Upper lobe of left lung (tissue), 6 donors: ENCODE data around the gene F2R. TPM values are rescaled to one million over a fixed set of nuclear protein-coding genes. Genes with fewer than 3 reads are reported as not detected.
A peak's percentile ranks its signal among the peaks of the same experiment; 100 is the strongest.
"Not testable (repeated sequence)": the region's sequence is repeated elsewhere in the genome, so short reads cannot be mapped to it uniquely, and the experiment has no call there.

Experiments used
- ATAC-seq, 2 donors: fragments of 200-7000 bp; cut with Tn5 transposase; one replicate each; pipeline ENCODE4 v1.9.1; 2022; ENCODE audit warnings: mild to moderate bottlenecking in 2 of 2, moderate library complexity in 2 of 2; ENCODE audit not compliant: low FRiP score in 2 of 2
- DNase-seq, 2 donors: peaks; one replicate each; pipeline ENCODE4 v3.0.0-alpha.2; 2019 to 2020
- H3K27ac ChIP-seq, 4 donors: fragments of 200-600 bp; sonication (generic); one replicate each; pipeline ENCODE4 v1.5.1; 2016 to 2019
- H3K27me3 ChIP-seq, 4 donors: fragments of 200-600 bp; sonication (generic); one replicate each; pipeline ENCODE4 v1.5.1; 2017 to 2019
- H3K36me3 ChIP-seq, 4 donors: fragments of 200-600 bp; sonication (generic); one replicate each; pipeline ENCODE4 v1.5.1; 2016 to 2019
- H3K4me1 ChIP-seq, 4 donors: fragments of 200-600 bp; sonication (generic); one replicate each; pipeline ENCODE4 v1.5.1; 2018 to 2019
- H3K4me3 ChIP-seq, 4 donors: fragments of 200-600 bp; sonication (generic); one replicate each; pipeline ENCODE4 v1.5.1; 2017 to 2019; ENCODE audit warnings: mild to moderate bottlenecking in 2 of 4, moderate library complexity in 1 of 4
- H3K9me3 ChIP-seq, 4 donors: fragments of 200-600 bp; sonication (generic); one replicate each; pipeline ENCODE4 v1.5.1; 2018 to 2019
- EP300 ChIP-seq, 4 donors: sonication (generic); formaldehyde crosslinking; IDR thresholded peaks; one replicate each; pipeline ENCODE4 v1.5.1; 2017; ENCODE audit warnings: antibody characterized with exemption in 4 of 4, control low read depth in 2 of 4
- POLR2A ChIP-seq, 4 donors: fragments of 450-650 bp; IDR thresholded peaks; one replicate each; pipeline ENCODE4 v1.5.1; 2016 to 2017; ENCODE audit warnings: antibody characterized with exemption in 4 of 4, mild to moderate bottlenecking in 2 of 4
- POLR2AphosphoS5 ChIP-seq, 2 donors: sonication (generic); formaldehyde crosslinking; IDR thresholded peaks; one replicate each; pipeline ENCODE4 v1.5.1; 2017; ENCODE audit warnings: antibody characterized with exemption in 2 of 2
- WGBS, 2 donors: methylation state at CpG; one replicate each; pipeline ENCODE4 v1.1.5; 2017 to 2018; 5-methylcytosine and 5-hydroxymethylcytosine counted together
- total RNA-seq, 6 donors: library from RNA; depleted of rRNA in 4 of 6; stranded (reverse); fragments of >200 nt in 4 of 6; gene quantifications; one replicate each; pipeline versions ENCODE4 v1.1.0 to v1.2.1, GENCODE V29; 2016 to 2021
- TF ChIP-seq, protein P1 (sequence below), 6 experiments: fragments of 450-650 bp in 4 of 6; fragments of 200-600 bp in 2 of 6; sonication (generic) in 2 of 6; IDR thresholded peaks; one replicate each; pipeline ENCODE4 v1.5.1; 2016 to 2019; ENCODE audit warnings: antibody characterized with exemption in 6 of 6
- donor health status: DM: no; HTN: no; CAD: no; lungs with moderate emphysema.
- donor health status: DM: no; HTN: yes; CAD: no; lungs with severe emphysema.

F2R gene
- total RNA-seq, 6 donors from 2014 or later: 11.5 to 34.2 (median 20.1) TPM

DNA sequence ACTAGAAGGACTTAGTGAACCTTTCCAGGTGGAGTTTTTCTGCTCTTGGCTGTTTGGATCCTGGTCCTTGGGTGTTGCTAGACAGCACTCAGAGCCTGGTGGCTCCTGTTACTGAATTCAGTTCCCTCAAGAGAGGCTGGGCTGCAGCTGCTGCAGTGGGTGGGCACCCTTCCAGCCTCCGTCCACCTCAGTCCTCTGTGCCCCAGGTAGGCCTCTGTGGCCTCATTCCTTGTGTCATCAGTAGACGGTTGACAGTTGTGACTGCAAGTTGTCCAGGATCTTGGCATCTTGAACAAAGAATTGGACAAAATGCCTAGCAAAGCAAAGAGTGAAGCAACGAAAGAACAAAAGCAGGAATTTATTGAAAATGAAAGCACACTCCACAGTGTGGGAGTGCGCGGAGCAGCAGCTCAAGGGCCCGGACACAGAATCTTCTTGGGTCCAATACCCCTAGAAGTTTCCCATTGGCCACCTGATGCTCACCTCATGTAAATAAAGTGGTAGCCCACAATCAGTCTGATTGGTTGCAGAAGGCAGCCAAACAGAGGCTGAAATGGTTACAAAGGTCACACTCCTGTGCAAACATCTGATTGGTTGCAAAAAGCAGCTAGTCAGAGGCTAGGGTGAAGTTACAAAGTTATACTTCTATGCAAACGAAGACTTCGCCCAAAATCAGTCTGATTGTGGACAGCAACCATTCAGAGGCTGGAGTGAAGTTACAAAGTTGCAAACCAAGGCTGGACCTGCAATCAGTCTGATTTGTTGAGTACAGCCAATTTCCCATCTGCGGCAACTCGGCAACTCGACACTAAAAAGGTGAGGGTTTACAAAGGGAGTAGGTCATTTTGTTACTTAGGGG lies 40.1 kb downstream of the F2R start:
- DNase-seq: peak in 1 of 2 donors; percentile 8
- no peaks in the 10 kb centered on the region for H3K4me1 ChIP-seq
- H3K4me3 ChIP-seq: no peak overlapping the region
- no peak overlapping the region for H3K27ac ChIP-seq
- 91 to 94% methylated on average over 11 of the region's 11 CpGs for WGBS, 2 donors
- H3K9me3 ChIP-seq: no peaks in the 10 kb centered on the region
- no peak for TF ChIP-seq EP300 (IDR thresholded peaks at IDR 0.05)
- TF ChIP-seq, protein P1, sequence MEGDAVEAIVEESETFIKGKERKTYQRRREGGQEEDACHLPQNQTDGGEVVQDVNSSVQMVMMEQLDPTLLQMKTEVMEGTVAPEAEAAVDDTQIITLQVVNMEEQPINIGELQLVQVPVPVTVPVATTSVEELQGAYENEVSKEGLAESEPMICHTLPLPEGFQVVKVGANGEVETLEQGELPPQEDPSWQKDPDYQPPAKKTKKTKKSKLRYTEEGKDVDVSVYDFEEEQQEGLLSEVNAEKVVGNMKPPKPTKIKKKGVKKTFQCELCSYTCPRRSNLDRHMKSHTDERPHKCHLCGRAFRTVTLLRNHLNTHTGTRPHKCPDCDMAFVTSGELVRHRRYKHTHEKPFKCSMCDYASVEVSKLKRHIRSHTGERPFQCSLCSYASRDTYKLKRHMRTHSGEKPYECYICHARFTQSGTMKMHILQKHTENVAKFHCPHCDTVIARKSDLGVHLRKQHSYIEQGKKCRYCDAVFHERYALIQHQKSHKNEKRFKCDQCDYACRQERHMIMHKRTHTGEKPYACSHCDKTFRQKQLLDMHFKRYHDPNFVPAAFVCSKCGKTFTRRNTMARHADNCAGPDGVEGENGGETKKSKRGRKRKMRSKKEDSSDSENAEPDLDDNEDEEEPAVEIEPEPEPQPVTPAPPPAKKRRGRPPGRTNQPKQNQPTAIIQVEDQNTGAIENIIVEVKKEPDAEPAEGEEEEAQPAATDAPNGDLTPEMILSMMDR (IDR thresholded peaks at IDR 0.05): no peak
- H3K27me3 ChIP-seq: no peaks in the 10 kb centered on the region
- H3K36me3 ChIP-seq: no peaks in the 10 kb centered on the region
- ATAC-seq: no peak

DNA sequence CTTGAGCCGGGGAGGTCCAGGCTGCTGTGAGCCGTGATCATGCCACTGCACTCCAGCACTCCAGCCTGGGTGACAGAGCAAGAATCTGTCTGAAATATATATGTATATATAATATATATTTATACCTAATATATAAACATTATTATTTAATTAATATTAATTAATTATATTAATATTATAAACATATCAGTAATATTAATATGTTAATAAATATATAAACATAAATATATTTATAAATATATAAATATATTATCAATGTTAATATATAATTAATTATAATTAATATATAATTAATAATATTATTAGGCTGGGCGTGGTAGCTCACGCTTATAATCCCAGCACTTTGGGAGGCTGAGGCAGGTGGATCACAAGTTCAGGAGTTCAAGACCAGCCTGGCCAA lies 41.1 kb downstream of the F2R start:
- 97 to 98% methylated on average over 4 of the region's 4 CpGs for WGBS, 2 donors
- no peak for ATAC-seq

DNA sequence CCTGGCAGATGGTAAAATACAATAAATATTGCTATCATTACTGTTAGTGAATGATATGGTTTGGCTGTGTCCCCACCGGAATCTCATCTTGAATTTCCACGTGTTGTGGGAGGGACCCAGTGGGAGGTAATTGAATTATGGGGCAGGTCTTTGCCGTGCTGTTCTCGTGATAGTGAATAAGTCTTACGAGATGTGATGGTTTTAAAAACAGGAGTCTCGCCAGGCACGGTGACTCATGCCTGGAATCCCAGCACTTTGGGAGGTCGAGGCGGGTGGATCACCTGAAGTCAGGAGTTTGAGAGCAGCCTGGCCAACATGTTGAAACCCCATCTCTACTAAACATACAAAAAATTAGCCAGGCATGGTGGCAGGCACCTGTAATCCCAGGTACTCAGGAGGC lies 45.2 kb downstream of the F2R start:
- not testable (repeated sequence) for H3K9me3 ChIP-seq, H3K4me3 ChIP-seq, H3K4me1 ChIP-seq, H3K27ac ChIP-seq, H3K27me3 ChIP-seq, ATAC-seq, H3K36me3 ChIP-seq, DNase-seq
- WGBS, 2 donors: 85 to 92% methylated on average over 9 of the region's 9 CpGs

More for the DNA sequence above, 41.1 kb downstream of the F2R start:
- Histone ChIP-seq H3K27ac (no peak overlapping the region), H3K4me3 (no peak overlapping the region), H3K9me3 (no peaks in the 10 kb centered on the region), H3K4me1 (no peaks in the 10 kb centered on the region), H3K36me3 (no peaks in the 10 kb centered on the region), H3K27me3 (no peaks in the 10 kb centered on the region)
- no peak for TF ChIP-seq EP300 (IDR thresholded peaks at IDR 0.05)
- no peak for TF ChIP-seq POLR2AphosphoS5 (IDR thresholded peaks at IDR 0.05)
- TF ChIP-seq POLR2A (IDR thresholded peaks at IDR 0.05): no peak
- TF ChIP-seq, protein P1 (IDR thresholded peaks at IDR 0.05): no peak
- no peak for DNase-seq

DNA sequence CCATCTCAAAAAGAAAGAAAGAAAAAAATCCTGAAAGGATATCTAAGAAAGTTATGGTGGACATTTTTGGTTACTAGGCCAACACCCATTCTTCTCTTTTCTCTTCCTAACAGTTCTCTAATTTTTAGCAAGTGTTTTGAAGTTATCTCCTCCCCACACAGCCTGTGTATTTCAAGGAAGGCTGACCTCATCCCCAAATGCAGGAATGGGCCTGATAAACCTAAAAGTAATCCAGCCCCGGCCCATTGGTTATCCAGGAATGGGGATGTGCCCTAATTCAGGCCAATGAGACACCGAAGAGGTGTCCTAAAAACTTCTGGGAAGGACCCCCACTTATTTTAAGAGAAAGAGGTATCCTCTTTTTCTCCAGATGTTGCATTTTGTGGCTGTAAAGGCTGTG lies 46.6 kb downstream of the F2R start:
- DNase-seq (no peak), ATAC-seq (no peak)
- no peaks in the 10 kb centered on the region for H3K27me3 ChIP-seq
- no peak overlapping the region for H3K27ac ChIP-seq
- WGBS, 2 donors: 78 to 86% methylated on average over 2 of the region's 2 CpGs
- TF ChIP-seq, protein P1 (IDR thresholded peaks at IDR 0.05): no peak
- no peak for TF ChIP-seq EP300 (IDR thresholded peaks at IDR 0.05)
- no peak for TF ChIP-seq POLR2AphosphoS5 (IDR thresholded peaks at IDR 0.05)
- no peak for TF ChIP-seq POLR2A (IDR thresholded peaks at IDR 0.05)
- H3K4me3 ChIP-seq: no peak overlapping the region
- peaks cover 0 to 5% (median 2%) of the 10 kb centered on the region in 4 donors for H3K9me3 ChIP-seq
- H3K4me1 ChIP-seq: no peaks in the 10 kb centered on the region
- no peaks in the 10 kb centered on the region for H3K36me3 ChIP-seq

DNA sequence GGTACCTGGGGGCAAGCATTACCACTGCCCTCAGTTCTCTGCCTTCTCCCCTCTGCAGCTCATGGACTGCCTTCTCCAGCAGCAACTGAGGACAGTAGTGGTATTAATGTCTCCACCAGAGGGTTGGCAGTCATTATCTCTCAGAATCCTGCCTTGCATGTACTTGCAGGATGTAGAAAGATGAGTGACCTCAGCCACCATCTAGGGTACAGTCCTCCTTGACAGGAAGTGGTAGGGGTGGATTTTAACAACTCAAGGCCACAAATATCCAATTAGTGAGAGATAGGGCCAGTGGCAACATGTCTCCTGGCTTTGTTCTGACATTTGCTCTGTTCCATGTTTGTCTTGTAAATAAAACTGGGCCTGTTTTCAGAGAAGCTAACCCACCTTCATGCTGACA lies 47.2 kb downstream of the F2R start:
- ATAC-seq: no peak
- H3K9me3 ChIP-seq: peaks cover 0 to 5% (median 2%) of the 10 kb centered on the region in 4 donors
- TF ChIP-seq POLR2A (IDR thresholded peaks at IDR 0.05) (no peak), EP300 (IDR thresholded peaks at IDR 0.05) (no peak), POLR2AphosphoS5 (IDR thresholded peaks at IDR 0.05) (no peak)
- no peak for DNase-seq
- no peaks in the 10 kb centered on the region for H3K4me1 ChIP-seq
- no peaks in the 10 kb centered on the region for H3K27me3 ChIP-seq
- H3K36me3 ChIP-seq: no peaks in the 10 kb centered on the region
- H3K4me3 ChIP-seq: no peak overlapping the region
- H3K27ac ChIP-seq: no peak overlapping the region

DNA sequence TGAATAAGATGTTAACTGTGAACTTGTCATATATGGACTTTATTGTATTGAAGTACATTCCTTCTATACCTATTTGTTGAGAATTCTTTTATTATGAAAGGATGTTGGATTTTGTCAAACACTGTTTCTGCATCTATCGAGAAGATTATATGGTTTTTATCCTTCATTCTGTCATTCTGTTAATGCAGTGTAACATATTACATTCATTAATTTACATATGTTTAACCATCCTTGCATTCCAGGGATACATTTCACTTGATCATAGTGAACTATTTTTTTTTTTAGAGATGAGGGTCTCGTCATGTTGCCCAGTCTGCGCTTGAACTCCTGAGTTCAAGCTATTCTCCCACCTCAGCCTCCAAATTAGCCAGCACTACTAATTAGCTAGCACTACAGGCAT lies 48.4 kb downstream of the F2R start:
- ATAC-seq: no peak
- no peaks in the 10 kb centered on the region for H3K27me3 ChIP-seq
- DNase-seq: no peak
- H3K4me1 ChIP-seq: no peaks in the 10 kb centered on the region
- no peaks in the 10 kb centered on the region for H3K36me3 ChIP-seq
- 55 to 76% methylated on average over 3 of the region's 3 CpGs for WGBS, 2 donors
- no peak overlapping the region for H3K27ac ChIP-seq
- TF ChIP-seq, protein P1 (IDR thresholded peaks at IDR 0.05): no peak
- TF ChIP-seq EP300 (IDR thresholded peaks at IDR 0.05): no peak
- no peak for TF ChIP-seq POLR2AphosphoS5 (IDR thresholded peaks at IDR 0.05)
- TF ChIP-seq POLR2A (IDR thresholded peaks at IDR 0.05): no peak
- H3K9me3 ChIP-seq: peaks cover 0 to 5% (median 2%) of the 10 kb centered on the region in 4 donors
- no peak overlapping the region for H3K4me3 ChIP-seq
